Keratinocyte (primary cell): Measurements from ENCODE around the gene MAMDC2. TPM values are rescaled to one million over a fixed set of nuclear protein-coding genes. Genes with fewer than 3 reads are reported as not detected.
A peak's percentile ranks its signal among the peaks of the same experiment; 100 is the strongest.

Source experiments
- DNase-seq: peaks from one replicate; pipeline ENCODE4 v3.0.0-alpha.2; 2011; ENCODE audit warnings: low read depth, missing footprints, low spot score
- FAIRE-seq: peaks from 2 replicates; lab custom pipeline; 2011; peaks lifted over from hg19 to GRCh38; lab: Jason Lieb, UNC
- H2AFZ ChIP-seq: 2 replicates; pipeline ENCODE4 v1.6.0; 2012; ENCODE audit warnings: low read length, control low read depth, inconsistent platforms; ENCODE audit not compliant: control insufficient read depth
- H3K27ac ChIP-seq: 2 replicates; pipeline ENCODE4 v1.5.1; 2011; ENCODE audit warnings: low read length; ENCODE audit not compliant: control insufficient read depth, insufficient read depth
- H3K27me3 ChIP-seq: 3 replicates; pipeline ENCODE4 v1.6.0; 2011; ENCODE audit warnings: low read length; ENCODE audit not compliant: control insufficient read depth, insufficient read depth; ENCODE audit errors: extremely low read depth
- H3K36me3 ChIP-seq, 2 experiments: 2 replicates in 1 of 2; 3 replicates in 1 of 2; pipeline ENCODE4 v1.5.1; 2011; ENCODE audit warnings: low read length in 2 of 2, mild to moderate bottlenecking in 1 of 2; ENCODE audit not compliant: control insufficient read depth in 2 of 2, insufficient read depth in 2 of 2; ENCODE audit errors: extremely low read depth in 1 of 2
- H3K4me1 ChIP-seq: 3 replicates; pipeline ENCODE4 v1.5.1; 2011; ENCODE audit warnings: low read length; ENCODE audit not compliant: control insufficient read depth, insufficient read depth; ENCODE audit errors: extremely low read depth
- H3K4me2 ChIP-seq: 3 replicates; pipeline ENCODE4 v1.6.0; 2011; ENCODE audit warnings: low read depth, low read length; ENCODE audit not compliant: control insufficient read depth, insufficient read depth; ENCODE audit errors: extremely low read depth
- H3K4me3 ChIP-seq, 3 experiments: fragments of 200-600 bp in 1 of 3; sonication (generic) in 1 of 3; 2 replicates in 2 of 3; 3 replicates in 1 of 3; pipeline ENCODE4 v1.5.1; 2011 to 2016; ENCODE audit warnings: low read length in 3 of 3, mild to moderate bottlenecking in 3 of 3, control low read depth in 2 of 3, inconsistent platforms in 1 of 3, low read depth in 1 of 3, mixed read lengths in 1 of 3, mixed run types in 1 of 3, moderate library complexity in 1 of 3; ENCODE audit not compliant: control insufficient read depth in 2 of 3, insufficient read depth in 2 of 3; ENCODE audit errors: extremely low read depth in 1 of 3
- H3K79me2 ChIP-seq: 2 replicates; pipeline ENCODE4 v1.6.0; 2012; ENCODE audit warnings: low read length; ENCODE audit not compliant: control insufficient read depth, insufficient read depth
- H3K9ac ChIP-seq: 3 replicates; pipeline ENCODE4 v1.6.0; 2011; ENCODE audit warnings: low read length; ENCODE audit not compliant: control insufficient read depth, insufficient read depth; ENCODE audit errors: extremely low read depth
- H3K9me1 ChIP-seq: 3 replicates; pipeline ENCODE4 v1.6.0; 2011; ENCODE audit warnings: low read length; ENCODE audit not compliant: control insufficient read depth, insufficient read depth; ENCODE audit errors: extremely low read depth
- H3K9me3 ChIP-seq: 2 replicates; pipeline ENCODE4 v1.5.1; 2012; ENCODE audit warnings: low read depth, low read length; ENCODE audit not compliant: control insufficient read depth
- H4K20me1 ChIP-seq: 3 replicates; pipeline ENCODE4 v1.6.0; 2011; ENCODE audit warnings: low read length; ENCODE audit not compliant: control insufficient read depth, insufficient read depth; ENCODE audit errors: extremely low read depth
- EZH2 ChIP-seq: IDR thresholded peaks from one replicate; pipeline ENCODE4 v1.6.1; 2012; ENCODE audit warnings: inconsistent platforms, mild to moderate bottlenecking, low read length, moderate library complexity
- dilution Hi-C: fragments of 300-500 bp; cut with MboI; formaldehyde crosslinking; loops from one replicate; pipeline ENCODE4 v1.7.0; 2020; ENCODE audit warnings: low sequenced_read_pairs; ENCODE audit not compliant: extremely low pct_ligation_motif_present
- polyA plus RNA-seq, 5 experiments: library from polyadenylated mRNA; depleted of rRNA in 3 of 5; stranded (reverse) in 3 of 5; stranded (forward) in 1 of 5; unstranded in 1 of 5; fragments of >200 nt; gene quantifications; 1 replicate in 1 of 5; 2 replicates in 3 of 5; 3 replicates in 1 of 5; pipeline versions ENCODE4 v1.2.1 to v1.2.3, GENCODE V29; 2011 to 2012; ENCODE audit warnings: missing spikeins in 2 of 5, low read depth in 1 of 5, low replicate concordance in 1 of 5
- TF ChIP-seq, protein P1 (sequence below), 3 experiments: IDR thresholded peaks in 1 of 3; conservative IDR thresholded peaks in 1 of 3; optimal IDR thresholded peaks in 1 of 3; 2 replicates in 2 of 3; 3 replicates in 1 of 3; pipeline versions ENCODE3 to v1.5.1; 2011; ENCODE audit warnings: low read length in 3 of 3, mild to moderate bottlenecking in 3 of 3, moderate library complexity in 2 of 3, control low read depth in 1 of 3, inconsistent platforms in 1 of 3; ENCODE audit not compliant: insufficient read depth in 2 of 3; ENCODE audit errors: extremely low read depth in 1 of 3

The MAMDC2 gene
- polyA plus RNA-seq, 1 donor (not counting 4 experiments of a cell fraction or from before 2014, with no cell fraction given) = 4.2 TPM

DNA sequence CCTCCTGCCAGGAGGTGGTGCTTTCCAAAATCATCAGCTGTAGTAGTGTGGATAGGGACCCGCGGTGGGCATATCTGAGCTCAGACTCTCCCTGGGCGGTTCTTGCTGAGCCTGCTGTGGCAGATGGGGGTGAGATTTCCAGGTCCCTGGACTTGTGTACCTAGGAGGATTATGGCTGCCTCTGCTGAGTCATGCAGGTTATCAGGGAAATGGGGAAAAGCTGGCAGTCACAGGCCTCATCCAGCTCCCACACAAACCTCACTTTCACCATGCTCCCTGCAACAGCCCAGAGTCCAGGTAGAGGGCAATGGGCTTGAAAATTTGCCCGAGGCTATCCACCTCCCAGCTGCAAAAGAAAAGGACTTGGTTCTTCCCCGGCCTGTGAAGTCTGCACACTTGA lies 23.4 kb upstream of the MAMDC2 start:
- H3K27me3 ChIP-seq = no peaks in the 10 kb centered on the region
- TF ChIP-seq EZH2 = no peak
- TF ChIP-seq, protein P1, sequence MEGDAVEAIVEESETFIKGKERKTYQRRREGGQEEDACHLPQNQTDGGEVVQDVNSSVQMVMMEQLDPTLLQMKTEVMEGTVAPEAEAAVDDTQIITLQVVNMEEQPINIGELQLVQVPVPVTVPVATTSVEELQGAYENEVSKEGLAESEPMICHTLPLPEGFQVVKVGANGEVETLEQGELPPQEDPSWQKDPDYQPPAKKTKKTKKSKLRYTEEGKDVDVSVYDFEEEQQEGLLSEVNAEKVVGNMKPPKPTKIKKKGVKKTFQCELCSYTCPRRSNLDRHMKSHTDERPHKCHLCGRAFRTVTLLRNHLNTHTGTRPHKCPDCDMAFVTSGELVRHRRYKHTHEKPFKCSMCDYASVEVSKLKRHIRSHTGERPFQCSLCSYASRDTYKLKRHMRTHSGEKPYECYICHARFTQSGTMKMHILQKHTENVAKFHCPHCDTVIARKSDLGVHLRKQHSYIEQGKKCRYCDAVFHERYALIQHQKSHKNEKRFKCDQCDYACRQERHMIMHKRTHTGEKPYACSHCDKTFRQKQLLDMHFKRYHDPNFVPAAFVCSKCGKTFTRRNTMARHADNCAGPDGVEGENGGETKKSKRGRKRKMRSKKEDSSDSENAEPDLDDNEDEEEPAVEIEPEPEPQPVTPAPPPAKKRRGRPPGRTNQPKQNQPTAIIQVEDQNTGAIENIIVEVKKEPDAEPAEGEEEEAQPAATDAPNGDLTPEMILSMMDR (optimal IDR thresholded peaks at IDR 0.05 in 1 of 3, IDR thresholded peaks at IDR 0.05 in 1 of 3, conservative IDR thresholded peaks at IDR 0.05 in 1 of 3; ENCODE audit: extremely low read depth in 1 of 3, insufficient read depth in 2 of 3, low read length in 3 of 3) = no peak
- no peak overlapping the region for H3K4me3 ChIP-seq
- H2AFZ ChIP-seq = peak overlapping the region; percentile 47
- peak overlapping the region; percentile 24 for H3K4me2 ChIP-seq
- DNase-seq = no peak
- H3K36me3 ChIP-seq = no peaks in the 10 kb centered on the region
- H3K9ac ChIP-seq = peak overlapping the region; percentile 17
- H3K9me1 ChIP-seq = no peaks in the 10 kb centered on the region
- peaks cover 25% of the 10 kb centered on the region for H3K4me1 ChIP-seq
- H3K9me3 ChIP-seq = no peaks in the 10 kb centered on the region
- H4K20me1 ChIP-seq = no peaks in the 10 kb centered on the region
- peak; percentile 60 for FAIRE-seq
- dilution Hi-C loops = no loop called here
- H3K79me2 ChIP-seq = no peaks in the 10 kb centered on the region
- peak overlapping the region; percentile 73 for H3K27ac ChIP-seq

GRCh38 chr9:70020991-70021571 lies 22.6 kb upstream of the MAMDC2 start:
- no peak for TF ChIP-seq EZH2
- TF ChIP-seq, protein P1 (optimal IDR thresholded peaks at IDR 0.05 in 1 of 3, IDR thresholded peaks at IDR 0.05 in 1 of 3, conservative IDR thresholded peaks at IDR 0.05 in 1 of 3; ENCODE audit: extremely low read depth in 1 of 3, insufficient read depth in 2 of 3, low read length in 3 of 3) = no peak
- Histone ChIP-seq H3K4me3 (no peak overlapping the region), H3K27ac (peak overlapping the region; percentile 73), H3K36me3 (no peaks in the 10 kb centered on the region), H3K4me2 (peak overlapping the region; percentile 24), H3K9ac (peak overlapping the region; percentile 17), H3K79me2 (no peaks in the 10 kb centered on the region), H4K20me1 (no peaks in the 10 kb centered on the region), H2AFZ (peak overlapping the region; percentile 2), H3K27me3 (no peaks in the 10 kb centered on the region), H3K9me3 (no peaks in the 10 kb centered on the region), H3K9me1 (no peaks in the 10 kb centered on the region), H3K4me1 (peaks cover 21% of the 10 kb centered on the region)
- DNase-seq = peak; percentile 65
- dilution Hi-C loops = no loop called here
- peak; percentile 88 for FAIRE-seq
